Stimulated activated CD8-positive, alpha-beta memory T cell treated with anti-CD3 and anti-CD28 coated beads, Interleukin-4, amount 100 ng/mL, for 4 hours (primary cell): Measurements from ENCODE around the gene PFDN2.

Experiments used
- DNase-seq, 2 donors: peaks; one replicate each; pipeline ENCODE4 v3.0.0-alpha.2; 2020; ENCODE audit warnings: low read depth in 2 of 2, low spot score in 1 of 2

Gene PFDN2

DNA sequence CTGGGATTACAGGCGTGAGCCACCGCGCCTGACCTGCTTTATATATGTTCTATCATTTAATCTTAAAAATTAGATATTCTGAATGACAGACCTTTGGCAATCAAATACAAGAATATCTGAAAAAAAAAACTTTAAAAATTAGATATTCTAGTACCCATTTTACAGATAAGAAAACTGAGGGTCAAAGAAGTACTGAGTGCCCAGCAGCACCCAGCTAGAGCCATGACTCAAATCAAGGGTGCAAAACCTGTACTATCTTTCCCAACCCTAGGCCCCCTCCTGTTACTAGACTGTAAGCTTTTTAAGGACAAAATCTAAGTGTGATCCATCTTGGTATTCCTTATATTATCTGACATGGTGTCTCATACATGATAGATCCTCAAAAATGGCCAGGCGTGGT is 56.4 kb downstream of the PFDN2 start:
- DNase-seq: no peak

DNA sequence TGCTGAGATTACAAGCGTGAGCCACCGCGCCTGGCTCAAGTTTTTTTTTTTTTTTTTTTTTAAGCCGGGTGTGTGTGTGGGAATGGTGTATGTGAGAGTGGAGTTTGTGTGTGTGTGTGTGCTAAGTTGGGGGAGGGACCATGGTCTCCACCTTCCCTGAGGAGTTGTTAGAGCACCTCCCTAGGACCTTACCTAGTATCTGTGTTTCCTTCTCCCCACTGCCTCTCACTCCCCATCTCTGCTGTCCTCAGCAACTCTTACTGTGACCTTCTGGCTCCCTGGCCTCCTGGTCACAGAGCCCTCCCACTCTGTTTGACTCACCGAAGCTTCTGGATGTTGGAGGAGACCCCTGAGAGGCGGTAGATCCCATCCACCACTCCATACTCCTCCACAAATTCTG is 58.5 kb downstream of the PFDN2 start:
- DNase-seq: no peak

DNA sequence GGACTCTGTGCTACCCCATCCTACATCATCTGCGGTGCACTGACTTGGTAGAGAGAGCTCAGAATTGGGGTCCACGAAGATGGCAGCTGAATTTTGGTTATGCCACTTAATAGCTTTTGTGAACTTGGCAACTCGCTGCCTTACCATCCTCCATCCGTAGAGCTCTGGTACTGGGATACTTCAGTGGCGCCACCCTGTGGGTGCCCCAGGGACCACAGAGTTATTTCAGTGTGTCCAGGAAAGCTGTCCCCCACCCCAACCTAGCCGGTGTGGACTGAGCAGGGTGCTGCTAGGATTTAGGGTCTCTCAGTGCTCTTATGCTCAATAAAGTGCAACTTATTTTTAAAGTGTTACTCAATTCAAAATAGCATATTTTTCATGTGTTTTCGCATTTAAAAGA is 63.0 kb downstream of the PFDN2 start:
- no peak for DNase-seq

DNA sequence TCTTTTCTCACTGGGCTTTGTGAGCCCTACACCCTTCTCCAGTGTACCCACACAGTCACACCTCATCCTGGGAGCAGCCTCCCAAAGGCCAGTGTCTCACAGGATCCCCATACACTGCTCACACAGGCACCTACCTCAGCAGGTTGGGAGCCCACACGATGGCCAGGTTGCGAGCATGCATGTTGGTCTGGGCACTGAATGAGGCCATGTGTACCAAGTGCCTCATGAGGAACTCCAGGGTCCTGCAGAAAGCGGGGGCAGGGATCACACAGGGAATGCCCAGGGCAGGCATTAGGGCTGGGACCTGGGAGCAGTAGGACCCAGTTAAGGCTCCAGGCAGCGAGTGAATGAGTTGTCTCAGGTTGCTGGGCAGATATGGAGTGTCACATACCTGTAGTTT is 63.6 kb downstream of the PFDN2 start:
- DNase-seq: no peak

DNA sequence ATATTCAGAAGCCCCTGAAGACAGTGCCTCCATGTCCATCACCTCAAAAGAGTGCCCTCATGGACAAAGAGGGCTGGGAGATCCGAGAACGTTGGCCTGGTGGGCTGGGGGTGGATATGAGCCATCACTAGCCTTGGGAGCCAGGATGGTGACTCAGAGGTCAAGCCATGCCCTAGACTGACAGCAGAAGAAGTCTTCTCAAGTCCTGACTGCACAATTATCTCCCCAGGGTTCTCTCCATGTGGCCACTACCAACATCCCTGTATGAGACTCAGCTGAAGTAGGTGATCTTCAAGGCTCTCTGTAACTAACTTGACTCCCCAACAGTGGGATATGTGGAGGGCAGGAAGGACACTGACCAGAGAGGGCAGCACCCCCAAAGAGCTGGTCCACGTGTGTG is 64.9 kb downstream of the PFDN2 start:
- DNase-seq: no peak

DNA sequence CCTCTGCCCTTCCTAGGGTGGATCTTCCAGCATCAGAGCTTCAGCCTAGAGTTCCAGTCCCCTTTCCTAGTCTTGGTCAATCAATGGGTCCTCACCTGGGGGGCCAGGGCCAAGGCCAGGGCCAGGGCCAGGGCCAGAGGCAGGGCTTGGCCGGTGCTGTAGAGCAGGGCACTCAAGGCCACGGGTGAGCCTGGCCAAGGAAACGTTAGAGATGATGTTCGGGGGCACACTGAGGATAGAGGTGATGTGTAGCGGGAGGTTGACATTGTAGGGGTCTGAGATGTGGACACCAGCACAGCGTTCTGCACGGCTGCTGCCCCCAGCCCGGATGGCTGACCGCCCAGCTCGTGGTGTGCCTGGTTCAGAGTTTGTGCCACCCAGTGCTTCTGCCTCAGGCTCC is 66.6 kb downstream of the PFDN2 start:
- no peak for DNase-seq
